ENCODE measurements around the gene AFF3.
"Not testable (repeated sequence)": the region's sequence is repeated elsewhere in the genome, so short reads cannot be mapped to it uniquely, and the experiment has no call there.

Gene AFF3

GRCh38 chr2:99680946-99681345 lies 461.4 kb downstream of the AFF3 start:
- no peak for DNase-seq

GRCh38 chr2:99679518-99679917 lies 462.9 kb downstream of the AFF3 start:
- no peak for DNase-seq

DNA sequence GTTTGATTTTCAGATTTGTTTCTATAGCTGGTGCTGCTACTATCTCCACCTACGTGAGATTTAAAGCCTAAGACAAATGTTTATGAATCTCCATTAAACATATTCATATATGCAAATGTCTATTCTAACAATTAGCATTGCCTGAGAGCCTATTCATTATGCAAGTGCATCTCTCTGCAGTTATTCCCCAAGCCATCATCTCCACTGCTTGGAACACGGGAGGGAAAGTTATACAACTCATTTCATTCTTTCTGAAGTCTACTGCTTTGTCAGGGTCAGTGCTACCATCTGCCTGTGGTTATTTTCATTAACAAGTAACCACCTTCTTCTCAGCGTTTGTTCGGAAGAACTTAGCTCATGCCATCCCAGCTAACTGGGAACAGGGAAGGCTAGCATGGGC lies 463.8 kb downstream of the AFF3 start:
- DNase-seq = no peak

DNA sequence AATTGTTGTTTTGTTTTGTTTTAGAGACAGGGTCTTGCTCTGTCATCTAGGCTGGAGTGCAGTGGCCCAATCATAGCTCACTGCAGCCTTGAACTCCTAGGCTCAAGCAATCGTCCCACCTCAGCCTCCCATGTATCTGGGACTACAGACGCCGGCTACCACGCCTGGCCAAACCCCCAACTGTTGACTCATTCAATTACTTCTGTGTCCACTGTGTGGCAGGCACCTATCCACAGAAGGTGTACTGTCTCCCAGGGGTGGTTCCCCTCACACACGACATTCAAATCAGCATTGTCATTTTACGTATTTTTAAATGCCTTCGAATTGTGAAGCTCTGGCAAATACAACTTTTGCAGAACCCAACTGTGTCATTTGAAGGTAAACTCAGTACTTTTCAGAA lies 464.6 kb downstream of the AFF3 start:
- no peak for DNase-seq

DNA sequence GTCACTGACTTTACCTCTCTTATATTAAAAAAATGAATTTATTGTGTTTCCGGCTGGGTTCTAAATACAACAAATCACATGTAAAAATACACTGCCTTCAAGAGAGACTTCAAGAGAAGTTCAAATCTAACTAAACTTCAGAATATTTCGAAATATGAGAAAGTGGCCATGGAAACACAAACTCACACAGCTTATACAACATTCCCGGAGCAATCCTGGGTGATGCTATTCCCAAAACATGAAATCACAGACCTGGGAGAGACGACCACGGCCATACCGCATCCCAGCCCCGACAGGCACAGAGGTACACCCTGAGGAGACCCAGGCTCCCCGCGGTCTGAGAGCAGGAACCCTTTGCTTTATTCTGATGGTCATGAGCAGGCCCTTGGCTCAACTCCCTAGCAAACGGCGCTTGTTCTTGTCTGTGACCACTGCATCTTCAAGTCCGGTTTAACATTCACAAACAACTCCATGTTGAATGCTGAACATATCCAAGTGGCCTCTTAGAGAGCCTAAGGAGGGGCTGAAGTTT lies 467.2 kb downstream of the AFF3 start:
- DNase-seq = no peak

- DNase-seq = no peak
These were observed 468.3 kb downstream of the AFF3 start for GRCh38 chr2:99674090-99674489.

DNA sequence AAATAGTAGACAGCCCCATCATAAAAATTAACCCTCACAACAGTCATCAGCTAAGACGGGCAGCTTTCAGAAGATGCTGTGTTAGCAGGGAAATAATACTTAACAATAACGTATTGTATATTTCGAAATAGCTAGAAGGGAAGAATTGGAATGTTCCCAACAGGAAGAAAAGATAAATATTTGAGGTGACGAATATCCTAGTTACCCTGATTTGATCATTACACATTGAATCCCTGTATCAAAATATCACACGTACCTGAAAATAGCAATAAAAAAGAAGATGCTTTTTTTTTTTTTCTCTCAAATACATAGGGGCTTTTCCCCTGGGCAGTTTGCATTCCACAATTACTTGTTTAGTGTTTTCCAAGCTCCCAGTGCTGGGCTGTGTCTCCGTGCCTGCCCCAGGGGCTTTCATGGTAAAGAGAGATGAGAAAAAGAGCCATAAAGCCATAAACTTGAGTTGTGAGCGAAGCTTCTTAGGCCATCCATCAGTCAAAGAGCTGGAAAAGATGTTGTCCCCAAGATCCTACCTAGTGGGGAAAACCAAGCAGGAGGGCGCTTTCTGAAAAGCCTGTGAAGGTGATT lies 469.5 kb downstream of the AFF3 start:
- DNase-seq = no peak

DNA sequence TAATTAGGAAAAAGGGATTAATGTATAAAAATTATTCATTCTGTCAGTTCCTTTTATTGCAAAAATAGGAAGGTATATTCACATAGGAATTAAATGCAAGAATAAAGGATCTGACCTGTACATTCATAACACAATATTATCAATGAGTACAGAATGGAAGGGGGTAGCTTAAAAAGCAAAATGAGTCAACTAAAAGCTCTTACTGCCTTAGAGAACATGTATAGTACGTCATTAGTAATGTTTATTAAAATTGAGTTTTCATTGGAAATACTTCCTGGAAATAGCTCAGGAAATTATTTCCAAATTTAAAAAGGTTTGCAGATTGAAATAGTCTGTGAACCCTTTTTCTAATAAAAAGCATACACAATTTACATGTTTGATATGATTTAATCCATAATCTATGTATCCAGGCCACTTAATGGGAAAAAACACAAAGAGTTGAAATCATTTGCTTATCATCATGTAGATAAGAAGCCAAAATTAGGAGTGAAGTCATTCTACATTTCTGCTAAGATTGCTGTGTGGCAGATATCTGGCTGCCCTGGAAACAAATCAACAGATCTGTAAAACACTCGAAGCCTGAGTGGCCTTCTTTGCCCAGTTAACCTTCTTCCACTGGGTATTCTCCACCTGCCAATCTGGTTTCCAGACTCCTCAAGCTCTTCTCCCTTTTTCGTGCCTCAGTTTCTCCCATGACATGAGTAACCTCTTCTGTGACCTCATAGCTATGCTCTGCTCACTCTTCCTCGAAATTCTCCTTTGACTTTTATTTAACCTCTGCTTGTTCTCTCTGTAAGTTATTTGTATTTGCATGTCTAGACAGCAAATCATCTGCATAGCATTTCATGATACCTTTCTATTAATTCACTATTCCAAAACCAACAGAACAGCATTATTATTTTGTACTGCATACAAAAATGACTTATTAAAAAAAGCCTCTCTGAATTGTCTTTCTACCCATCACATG lies 471.3 kb downstream of the AFF3 start:
- no peak for DNase-seq

- no peak for DNase-seq
These were observed 476.1 kb downstream of the AFF3 start for GRCh38 chr2:99666256-99666655.

GRCh38 chr2:99663641-99664040 lies 478.7 kb downstream of the AFF3 start:
- DNase-seq = no peak

DNA sequence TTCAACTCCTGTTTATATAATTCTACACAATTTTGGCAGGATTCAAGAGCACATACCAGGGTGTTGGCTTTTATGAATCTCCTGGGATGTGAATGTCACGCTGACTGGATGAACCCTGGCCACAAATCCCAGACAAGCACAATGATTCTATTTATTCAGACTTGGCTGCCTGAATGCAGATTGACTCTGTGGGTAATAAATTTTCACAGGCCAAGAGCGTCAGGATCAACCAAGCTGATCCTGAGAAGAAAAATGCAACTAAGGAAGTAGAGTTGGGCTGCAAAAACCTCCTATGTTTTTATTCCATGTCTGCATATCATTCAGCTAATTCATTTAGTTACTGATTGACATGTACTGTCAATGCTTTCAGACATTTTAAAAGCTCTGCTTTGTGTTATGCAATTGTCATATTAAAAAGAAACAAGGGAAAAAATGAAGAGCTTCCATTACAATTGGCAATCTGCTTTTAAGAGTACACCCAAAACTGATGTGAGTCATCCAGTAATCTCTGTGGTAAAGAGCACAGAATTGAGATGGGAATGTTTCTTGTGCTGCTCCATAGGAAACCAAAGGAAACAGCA lies 479.5 kb downstream of the AFF3 start:
- no peak for DNase-seq

GRCh38 chr2:99661761-99662160 lies 480.6 kb downstream of the AFF3 start:
- not testable (repeated sequence) for DNase-seq

DNA sequence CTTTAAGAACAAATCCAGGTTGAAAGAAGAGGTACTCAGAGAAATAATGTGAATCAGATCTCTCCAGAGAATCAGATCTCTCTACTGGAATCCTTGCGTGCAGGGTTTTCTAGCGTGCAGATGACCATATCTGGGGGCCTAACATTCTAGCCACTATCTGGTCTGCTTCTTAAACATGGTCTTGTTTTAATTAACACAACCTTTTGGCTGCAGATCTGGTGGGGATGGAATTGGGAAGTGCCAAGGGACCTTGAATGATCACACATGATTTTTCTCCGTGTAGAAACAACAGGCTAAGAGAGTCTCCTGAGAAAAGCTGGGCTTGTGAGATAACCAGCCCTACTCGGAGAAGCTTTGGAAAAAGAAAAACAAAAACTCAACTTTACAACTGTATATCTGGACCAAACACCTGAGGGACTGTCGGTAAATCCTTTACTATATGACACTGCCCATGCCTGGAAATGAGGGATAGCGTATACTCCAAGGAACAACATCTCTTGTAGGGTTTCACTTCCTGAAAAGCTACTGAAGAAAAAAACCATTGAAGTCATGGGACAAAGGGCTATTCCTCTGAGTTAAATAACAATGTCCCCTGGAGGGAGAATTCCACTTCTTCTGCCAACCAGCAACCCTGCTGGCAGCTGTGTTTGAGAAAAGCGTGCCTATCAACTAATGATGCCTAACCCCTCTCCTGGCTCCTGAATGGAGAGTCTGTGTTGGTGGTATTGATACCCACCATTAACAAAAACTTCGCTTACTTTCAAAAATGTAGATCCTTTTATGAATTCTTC lies 481.6 kb downstream of the AFF3 start:
- DNase-seq = no peak

- no peak for DNase-seq
These were observed 482.5 kb downstream of the AFF3 start for GRCh38 chr2:99659874-99660273.

DNA sequence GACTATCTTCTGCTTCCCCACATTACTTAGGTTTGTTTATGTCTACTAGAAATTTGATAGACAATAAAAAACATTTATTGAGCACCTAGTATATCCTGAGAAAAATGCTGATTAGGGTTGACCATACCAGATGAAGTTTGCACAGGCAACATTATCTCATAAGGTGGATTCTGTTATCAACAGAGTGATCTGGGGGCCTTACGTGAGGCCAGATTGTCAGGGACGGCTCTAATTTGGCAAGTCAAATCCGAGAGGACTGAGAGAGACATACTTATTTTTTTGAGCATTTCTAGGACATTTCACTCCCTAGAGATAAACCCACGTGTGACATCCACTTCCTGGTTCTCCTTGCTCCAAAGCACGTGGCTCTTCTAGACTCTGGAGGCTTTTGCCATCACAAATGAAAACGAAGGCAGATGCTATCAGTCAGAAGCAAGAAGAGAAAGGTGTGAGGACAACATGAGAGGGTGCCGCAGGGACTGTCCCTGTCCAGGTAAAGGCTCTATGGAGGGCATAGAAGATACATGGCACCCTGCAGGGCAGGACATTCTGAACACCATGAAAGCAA lies 484.6 kb downstream of the AFF3 start:
- DNase-seq = no peak

DNA sequence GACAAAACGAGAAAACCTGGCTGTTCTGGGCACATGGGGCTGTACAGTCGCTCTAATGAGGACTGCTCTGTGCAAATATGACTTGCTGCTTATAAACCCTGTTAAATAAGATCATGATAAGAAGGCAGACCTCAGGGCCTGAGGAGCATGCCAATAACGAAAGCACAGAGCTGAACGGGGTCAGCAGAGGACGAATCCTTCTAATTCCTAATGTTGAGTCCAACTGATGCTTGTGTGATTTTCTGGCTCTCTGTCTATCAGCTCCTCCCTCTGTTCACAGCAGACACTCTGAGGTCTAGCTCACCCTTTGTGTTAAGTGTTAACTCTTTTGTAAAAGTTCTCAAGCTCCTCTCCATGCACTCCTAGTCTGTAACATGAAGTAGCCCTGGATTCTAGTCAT lies 485.4 kb downstream of the AFF3 start:
- DNase-seq = no peak

- no peak for DNase-seq
These were observed 489.0 kb downstream of the AFF3 start for GRCh38 chr2:99653433-99653832.

GRCh38 chr2:99652862-99653261 lies 489.5 kb downstream of the AFF3 start:
- DNase-seq = no peak

DNA sequence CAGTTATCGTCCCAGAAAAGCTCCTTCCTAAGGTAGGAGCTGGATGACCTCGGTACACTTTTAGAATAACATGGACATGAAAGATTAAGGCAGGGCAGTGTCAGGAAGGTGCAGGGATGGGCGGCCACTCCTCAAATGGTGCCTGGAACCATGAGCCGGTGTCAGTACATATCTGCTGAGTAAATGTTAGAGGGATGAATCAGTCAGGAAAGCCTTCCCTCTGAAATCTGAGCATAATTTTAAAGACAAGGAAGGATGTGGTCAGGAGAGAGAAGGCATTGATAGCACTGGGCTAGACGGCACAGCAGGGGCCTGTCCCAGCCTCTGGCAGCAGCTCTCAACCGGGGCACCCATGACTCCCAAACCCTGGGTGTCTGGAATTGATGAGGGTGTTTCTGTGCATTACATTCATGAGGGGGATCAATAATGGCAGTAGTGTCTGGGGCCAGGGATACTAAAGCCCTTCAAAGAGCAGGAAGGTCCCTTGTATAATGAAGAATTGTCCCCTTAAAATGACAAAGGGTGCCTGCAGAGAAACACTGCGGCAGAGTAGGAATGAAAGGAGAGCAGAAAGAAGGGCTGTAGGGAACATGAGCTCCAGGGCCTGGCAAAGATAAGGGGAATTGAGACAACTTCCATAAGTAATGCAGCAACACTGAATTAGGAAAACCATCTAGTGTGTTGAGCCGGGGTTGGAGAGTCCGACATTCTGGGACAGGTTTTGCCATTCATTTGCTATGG lies 490.3 kb downstream of the AFF3 start:
- no peak for DNase-seq

DNA sequence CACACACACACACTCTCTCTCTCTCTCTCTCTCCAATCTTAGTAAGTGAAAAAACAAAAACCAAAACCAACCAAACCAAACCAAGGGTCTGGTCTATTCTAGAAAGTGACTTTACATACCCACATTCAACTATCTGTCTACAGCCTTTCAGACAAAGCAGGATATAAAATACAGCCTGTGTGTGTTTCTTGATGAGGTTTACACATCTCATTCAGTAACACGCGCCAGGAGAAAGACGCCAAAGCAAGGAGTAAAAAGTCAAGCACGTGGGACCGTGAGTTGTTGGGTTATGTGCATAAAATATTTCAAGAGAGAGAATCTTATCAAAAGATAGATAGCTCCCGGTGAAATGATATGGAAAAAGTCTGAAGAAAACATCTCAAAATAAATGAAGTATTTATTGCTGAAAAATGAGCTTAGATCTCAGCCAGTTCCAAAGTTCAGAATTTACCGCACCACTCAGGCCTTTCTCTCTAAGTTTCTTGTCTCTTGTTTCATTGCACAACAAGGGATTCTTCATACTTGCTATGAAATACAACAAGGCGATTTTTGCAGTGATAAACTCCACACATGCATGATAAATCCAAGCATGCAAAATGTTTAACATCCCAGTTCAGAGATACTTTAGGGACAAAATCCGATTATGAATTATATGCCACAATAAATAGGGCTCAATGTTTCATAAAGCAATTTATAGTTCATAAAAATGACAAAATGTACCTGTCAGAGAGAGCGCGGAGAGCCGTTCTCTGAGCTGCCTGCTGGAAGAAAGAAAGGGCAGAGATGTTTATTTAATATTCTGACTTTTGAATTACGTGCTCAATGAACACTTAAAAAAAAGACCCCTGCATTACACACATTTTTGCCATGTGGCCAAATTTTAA lies 493.2 kb downstream of the AFF3 start:
- DNase-seq = no peak

Measured in NCI-H1436 (cell line).